ENCODE measurements around the gene IGSF9. TPM values are rescaled to one million over a fixed set of nuclear protein-coding genes. Genes with fewer than 3 reads are reported as not detected.

Gene IGSF9
- total and polyA plus RNA-seq, 8 donors: 2.0 to 36.2 (median 7.8) TPM

DNA sequence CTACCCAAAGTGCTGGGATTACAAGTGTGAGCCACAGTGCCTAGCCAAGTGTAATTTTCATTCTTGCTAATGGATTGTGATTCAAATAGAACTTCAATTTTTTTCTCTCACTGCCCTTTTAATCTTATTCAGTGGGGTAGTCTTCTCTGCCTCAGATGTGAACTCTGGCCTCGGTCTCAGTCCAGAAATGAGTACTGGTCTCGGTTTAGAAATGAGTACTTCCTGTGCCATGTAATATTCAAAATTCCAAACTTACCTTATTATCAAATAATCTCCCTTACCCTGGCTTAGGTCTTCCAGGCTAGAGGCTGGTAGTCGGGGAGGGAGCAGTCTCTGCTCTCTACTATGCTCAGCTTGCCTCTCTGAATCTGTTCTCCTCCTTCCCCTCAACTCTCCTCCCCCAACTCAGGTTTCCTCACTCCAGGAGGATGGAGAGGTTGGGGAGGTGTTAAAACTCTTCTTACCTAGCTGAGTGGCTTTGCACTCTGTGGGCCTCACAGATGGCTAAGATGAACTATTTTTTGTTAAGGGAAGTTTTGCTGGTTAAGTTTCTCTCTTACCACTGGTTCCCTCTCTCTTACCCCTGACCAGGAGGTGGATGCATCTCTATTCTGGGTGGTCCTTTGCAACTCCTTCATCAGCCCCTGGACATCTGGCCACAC lies 13.4 kb upstream of the IGSF9 start:
- intact Hi-C loops (cut with DNase I; ENCODE audit: low total_unique reads): no loop called here
- peaks cover 0 to 15% (median 10%) of the 10 kb centered on the region in 4 donors for H3K4me1 ChIP-seq
- no peak overlapping the region for H3K4me3 ChIP-seq
- H3K9me3 ChIP-seq: no peaks in the 10 kb centered on the region
- H3K36me3 ChIP-seq: no peaks in the 10 kb centered on the region
- 41 to 67% (median 54%) methylated on average over 3 of the region's 3 CpGs for WGBS, 5 donors
- H3K27me3 ChIP-seq: no peaks in the 10 kb centered on the region
- no peak for TF ChIP-seq POLR2AphosphoS5 (IDR thresholded peaks at IDR 0.05)
- TF ChIP-seq, protein P1, sequence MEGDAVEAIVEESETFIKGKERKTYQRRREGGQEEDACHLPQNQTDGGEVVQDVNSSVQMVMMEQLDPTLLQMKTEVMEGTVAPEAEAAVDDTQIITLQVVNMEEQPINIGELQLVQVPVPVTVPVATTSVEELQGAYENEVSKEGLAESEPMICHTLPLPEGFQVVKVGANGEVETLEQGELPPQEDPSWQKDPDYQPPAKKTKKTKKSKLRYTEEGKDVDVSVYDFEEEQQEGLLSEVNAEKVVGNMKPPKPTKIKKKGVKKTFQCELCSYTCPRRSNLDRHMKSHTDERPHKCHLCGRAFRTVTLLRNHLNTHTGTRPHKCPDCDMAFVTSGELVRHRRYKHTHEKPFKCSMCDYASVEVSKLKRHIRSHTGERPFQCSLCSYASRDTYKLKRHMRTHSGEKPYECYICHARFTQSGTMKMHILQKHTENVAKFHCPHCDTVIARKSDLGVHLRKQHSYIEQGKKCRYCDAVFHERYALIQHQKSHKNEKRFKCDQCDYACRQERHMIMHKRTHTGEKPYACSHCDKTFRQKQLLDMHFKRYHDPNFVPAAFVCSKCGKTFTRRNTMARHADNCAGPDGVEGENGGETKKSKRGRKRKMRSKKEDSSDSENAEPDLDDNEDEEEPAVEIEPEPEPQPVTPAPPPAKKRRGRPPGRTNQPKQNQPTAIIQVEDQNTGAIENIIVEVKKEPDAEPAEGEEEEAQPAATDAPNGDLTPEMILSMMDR (IDR thresholded peaks at IDR 0.05): no peak
- TF ChIP-seq EP300 (IDR thresholded peaks at IDR 0.05): no peak
- TF ChIP-seq POLR2A (IDR thresholded peaks at IDR 0.05): no peak
- no peak for DNase-seq
- peak overlapping the region in 3 of 5 donors; percentile 19 to 42 (median 22) for H3K27ac ChIP-seq

DNA sequence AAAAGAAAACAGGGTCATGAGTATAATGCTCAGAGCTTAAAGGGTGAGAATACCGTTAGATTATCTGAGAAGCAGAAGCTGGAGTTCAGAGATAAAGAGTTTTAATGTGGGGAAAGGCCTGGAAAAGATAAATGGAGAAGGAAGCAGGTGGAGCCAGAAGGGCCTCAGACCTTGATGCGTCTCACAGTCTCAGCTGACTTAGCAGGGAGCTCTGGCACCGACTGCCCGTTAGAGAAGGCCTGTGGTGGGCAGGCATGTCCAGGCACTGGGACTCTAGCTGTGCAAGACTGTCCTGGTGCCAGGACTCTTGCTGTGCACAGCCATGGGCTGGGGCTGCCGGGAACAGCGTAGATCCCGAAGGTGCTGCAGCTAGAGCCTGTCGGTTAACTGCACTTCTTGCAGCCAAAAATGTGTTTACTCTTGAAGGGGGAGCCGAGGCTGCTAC lies 12.4 kb upstream of the IGSF9 start:
- DNase-seq: peak in 1 of 2 donors; percentile 70
- Histone ChIP-seq H3K27ac (peak overlapping the region in 4 of 5 donors; percentile 49 to 68 (median 55)), H3K4me1 (peaks cover 0 to 20% (median 12%) of the 10 kb centered on the region in 4 donors), H3K4me3 (no peak overlapping the region), H3K36me3 (no peaks in the 10 kb centered on the region), H3K27me3 (no peaks in the 10 kb centered on the region), H3K9me3 (no peaks in the 10 kb centered on the region)
- intact Hi-C loops (cut with DNase I; ENCODE audit: low total_unique reads): no loop called here
- 21 to 45% (median 24%) methylated on average over 9 of the region's 9 CpGs for whole genome bisulfite sequencing, 5 donors
- TF ChIP-seq EP300 (IDR thresholded peaks at IDR 0.05): no peak
- no peak for TF ChIP-seq POLR2A (IDR thresholded peaks at IDR 0.05)
- TF ChIP-seq POLR2AphosphoS5 (IDR thresholded peaks at IDR 0.05): no peak
- TF ChIP-seq, protein P1 (IDR thresholded peaks at IDR 0.05): no peak

DNA sequence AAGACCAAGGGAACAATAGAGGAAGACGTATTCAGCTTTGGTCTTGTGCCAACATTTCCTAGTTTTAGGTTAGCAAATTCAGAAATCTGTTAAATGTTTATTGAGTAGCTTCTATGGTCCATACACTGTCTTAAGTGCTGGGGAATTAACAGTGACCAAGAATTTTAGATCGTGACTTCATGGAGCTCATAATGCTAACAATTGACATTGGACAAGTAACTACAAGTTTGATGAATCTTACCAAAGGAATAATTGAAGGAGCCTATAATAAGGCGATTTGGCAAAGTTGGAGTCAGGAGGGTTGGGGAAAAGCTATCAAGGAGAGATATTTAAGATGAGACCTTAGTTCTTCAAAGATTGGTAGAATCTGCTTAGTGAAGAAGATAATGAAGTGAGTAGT lies 10.0 kb upstream of the IGSF9 start:
- Histone ChIP-seq H3K4me3 (no peak overlapping the region), H3K36me3 (no peaks in the 10 kb centered on the region), H3K9me3 (no peaks in the 10 kb centered on the region), H3K27me3 (peaks cover 0 to 8% (median 0%) of the 10 kb centered on the region in 3 donors), H3K27ac (no peak overlapping the region), H3K4me1 (peaks cover 0 to 20% (median 12%) of the 10 kb centered on the region in 4 donors)
- intact Hi-C loops (cut with DNase I; ENCODE audit: low total_unique reads): no loop called here
- WGBS, 5 donors: 83 to 99% (median 89%) methylated on average over 3 of the region's 3 CpGs
- TF ChIP-seq POLR2A (IDR thresholded peaks at IDR 0.05) (no peak), EP300 (IDR thresholded peaks at IDR 0.05) (no peak), POLR2AphosphoS5 (IDR thresholded peaks at IDR 0.05) (no peak)
- TF ChIP-seq, protein P1 (IDR thresholded peaks at IDR 0.05): no peak
- no peak for DNase-seq

DNA sequence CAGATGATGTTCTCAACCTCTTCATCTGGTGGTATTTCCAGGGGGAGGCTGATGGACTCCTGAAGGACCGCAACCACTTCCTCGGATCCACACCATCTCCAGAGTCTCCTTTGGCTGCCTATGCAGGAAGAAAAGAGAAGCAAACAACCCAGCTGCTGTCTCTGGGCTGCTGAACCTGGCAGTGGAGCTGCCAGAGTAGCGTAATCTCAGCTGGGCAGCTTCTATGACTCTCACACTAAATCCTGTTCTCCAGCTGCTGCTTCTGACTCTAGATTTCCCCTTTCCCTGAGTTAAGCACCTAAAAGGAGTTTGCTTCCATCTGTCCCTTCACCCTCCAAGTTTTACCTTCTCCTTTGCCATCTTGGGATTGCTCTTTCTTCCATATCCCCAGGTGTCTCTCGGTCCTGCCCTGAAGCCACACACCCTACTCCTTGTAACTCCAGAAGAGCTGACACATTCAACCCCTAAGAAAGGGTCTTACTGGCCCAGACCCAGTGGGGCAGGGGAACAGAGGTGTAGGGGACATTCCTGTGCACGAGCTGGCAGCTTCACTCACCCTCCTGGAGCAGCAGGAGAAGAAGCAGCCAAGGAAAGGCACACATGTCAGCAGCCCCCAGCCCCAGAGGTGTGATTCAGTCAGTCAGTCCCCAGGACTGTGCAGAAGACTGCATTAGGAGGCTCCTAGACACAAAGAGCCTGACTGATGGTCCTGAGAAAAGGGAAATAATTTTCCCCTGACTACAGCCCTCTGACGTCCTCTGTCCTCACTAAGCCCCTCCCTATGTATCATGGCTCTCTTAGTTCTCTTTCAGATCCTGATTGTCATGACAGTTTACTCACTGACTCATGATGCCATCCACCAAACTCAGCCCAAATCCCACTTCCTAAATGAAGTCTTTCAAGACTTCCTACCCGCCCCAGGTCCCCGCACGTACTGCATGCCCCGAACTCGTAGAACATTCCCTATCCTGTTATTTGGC lies 8.4 kb upstream of the IGSF9 start, which contains the start of gene SLAMF9:
SLAMF9 (minus strand) TSS at position 702 of the 980 bp plus-strand sequence; CDS start at position 602, 100 bp downstream.
- Histone ChIP-seq H3K4me3 (no peak within 1 kb of the TSS), H3K27me3 (peaks cover 0 to 8% (median 0%) of the 10 kb centered on the region in 3 donors), H3K9me3 (no peaks in the 10 kb centered on the region), H3K36me3 (no peaks in the 10 kb centered on the region), H3K4me1 (peaks cover 6 to 33% (median 20%) of the 10 kb centered on the region in 4 donors), H3K27ac (no peak within 1 kb of the TSS)
- intact Hi-C loops (cut with DNase I; ENCODE audit: low total_unique reads): no loop called here
- TF ChIP-seq POLR2AphosphoS5 (IDR thresholded peaks at IDR 0.05) (no peak), EP300 (IDR thresholded peaks at IDR 0.05) (no peak), POLR2A (IDR thresholded peaks at IDR 0.05) (no peak)
- TF ChIP-seq, protein P1 (IDR thresholded peaks at IDR 0.05): no peak
- DNase-seq: peak in 1 of 2 donors; percentile 26
- WGBS, 5 donors: 52 to 64% (median 63%) methylated on average over 11 of the region's 11 CpGs

Data from stomach (tissue), 9 donors.